Measurements from ENCODE around the gene RBP4.

DNA sequence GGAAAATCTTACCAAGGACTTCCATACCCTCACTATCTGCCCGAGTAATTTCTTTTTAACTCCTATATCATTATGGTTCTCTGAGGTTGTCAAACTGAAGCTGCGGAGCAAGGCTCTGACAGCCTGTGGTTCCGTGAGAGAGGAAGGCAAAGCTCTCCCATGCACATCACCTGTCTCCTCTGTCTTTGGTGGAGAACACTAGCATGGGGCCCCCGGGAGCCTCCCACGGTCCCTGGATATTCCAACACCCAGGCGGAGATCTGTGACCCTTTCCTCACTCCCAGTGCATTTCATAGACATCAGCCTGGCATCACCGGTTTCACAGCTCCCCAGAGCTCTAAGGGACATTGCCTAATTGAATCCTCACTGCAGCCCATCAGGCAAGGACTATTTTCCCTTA, 10.4 kb downstream of the RBP4 start:
- no peak for TF ChIP-seq FOXJ3 (CRISPR knock-in tag; IDR thresholded peaks at IDR 0.05)
- TF ChIP-seq TCF12 (IDR thresholded peaks at IDR 0.05), result no peak
- TF ChIP-seq, protein P1, sequence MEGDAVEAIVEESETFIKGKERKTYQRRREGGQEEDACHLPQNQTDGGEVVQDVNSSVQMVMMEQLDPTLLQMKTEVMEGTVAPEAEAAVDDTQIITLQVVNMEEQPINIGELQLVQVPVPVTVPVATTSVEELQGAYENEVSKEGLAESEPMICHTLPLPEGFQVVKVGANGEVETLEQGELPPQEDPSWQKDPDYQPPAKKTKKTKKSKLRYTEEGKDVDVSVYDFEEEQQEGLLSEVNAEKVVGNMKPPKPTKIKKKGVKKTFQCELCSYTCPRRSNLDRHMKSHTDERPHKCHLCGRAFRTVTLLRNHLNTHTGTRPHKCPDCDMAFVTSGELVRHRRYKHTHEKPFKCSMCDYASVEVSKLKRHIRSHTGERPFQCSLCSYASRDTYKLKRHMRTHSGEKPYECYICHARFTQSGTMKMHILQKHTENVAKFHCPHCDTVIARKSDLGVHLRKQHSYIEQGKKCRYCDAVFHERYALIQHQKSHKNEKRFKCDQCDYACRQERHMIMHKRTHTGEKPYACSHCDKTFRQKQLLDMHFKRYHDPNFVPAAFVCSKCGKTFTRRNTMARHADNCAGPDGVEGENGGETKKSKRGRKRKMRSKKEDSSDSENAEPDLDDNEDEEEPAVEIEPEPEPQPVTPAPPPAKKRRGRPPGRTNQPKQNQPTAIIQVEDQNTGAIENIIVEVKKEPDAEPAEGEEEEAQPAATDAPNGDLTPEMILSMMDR (IDR thresholded peaks at IDR 0.05), result no peak
- TF ChIP-seq JUND (IDR thresholded peaks at IDR 0.05), result no peak
- TF ChIP-seq POLR2AphosphoS5 (IDR thresholded peaks at IDR 0.05; ENCODE audit: low read depth, low read length), result no peak
- no peak for TF ChIP-seq RAD21 (IDR thresholded peaks at IDR 0.05; ENCODE audit: low read length)
